Stimulated activated CD8-positive, alpha-beta memory T cell treated with anti-CD3 and anti-CD28 coated beads, Interleukin-7, amount 100 ng/mL, for 24 hours (primary cell): ENCODE data around the gene HGS.

Experiments used
- DNase-seq: peaks from one replicate; pipeline ENCODE4 v3.0.0-alpha.2; 2020; ENCODE audit warnings: low read depth

Gene HGS

GRCh38 chr17:81683584-81684441 lies at the start of gene HGS, which contains the start of gene ARL16:
TSS of gene HGS (plus strand) at chr17:81684011. CDS start at chr17:81684067, 56 bp downstream.
TSS of gene ARL16 (minus strand) at chr17:81683797. CDS start at chr17:81683753, 44 bp downstream.
- DNase-seq, result peak; percentile 93

GRCh38 chr17:81635431-81635830 lies 48.4 kb upstream of the HGS start:
- DNase-seq, result no peak

- no peak for DNase-seq
Measured at GRCh38 chr17:81635973-81636504, 47.8 kb upstream of the HGS start.

DNA sequence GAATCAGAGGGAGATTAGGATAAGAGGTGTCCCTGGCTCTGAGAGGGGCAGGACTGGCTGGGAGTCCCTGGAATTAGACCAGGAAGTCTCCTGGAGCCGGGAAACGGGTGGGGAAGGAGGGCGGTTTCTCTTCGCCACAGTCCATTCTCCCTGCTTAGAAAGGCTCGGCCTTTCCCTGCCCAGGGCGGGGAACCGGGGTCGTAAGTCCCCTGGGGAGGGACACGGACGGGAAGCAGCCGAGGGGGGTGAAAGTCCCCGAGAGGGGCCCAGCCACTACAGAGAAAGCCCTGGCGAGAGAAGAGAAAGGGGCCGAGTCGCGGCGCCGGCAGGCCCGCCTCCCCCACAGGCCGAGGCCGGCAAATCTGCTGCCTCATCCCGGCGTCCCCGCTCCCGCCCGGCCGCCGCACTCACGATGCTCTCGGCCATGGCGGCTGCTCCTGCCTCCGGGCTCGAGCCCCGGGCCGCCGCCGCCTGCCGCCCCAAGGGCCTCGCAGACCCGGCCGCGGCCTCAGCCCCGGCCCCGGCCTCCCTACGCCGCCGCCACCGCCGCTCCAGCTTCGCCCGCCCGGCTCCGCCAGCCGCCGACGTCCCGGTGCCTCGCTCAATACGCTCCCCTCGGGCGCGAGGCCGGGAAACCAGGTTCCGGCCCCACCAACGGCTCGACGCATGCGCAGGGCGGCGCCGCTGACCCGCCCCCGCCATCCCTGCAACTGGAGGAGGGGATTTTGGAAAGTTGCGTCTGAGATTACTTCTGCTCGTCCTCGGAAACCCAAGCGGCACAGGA lies 47.1 kb upstream of the HGS start, which contains the start of the genes NPLOC4 and TSPAN10:
TSS of gene NPLOC4 (minus strand) at position 608 of the 784 bp plus-strand sequence. CDS start at position 426, 182 bp downstream.
TSS of gene TSPAN10 (plus strand) at position 692 of the 784 bp plus-strand sequence. CDS start 5,217 bp downstream, outside the sequence.
- peak; percentile 74 for DNase-seq

GRCh38 chr17:81638683-81639082 lies 45.1 kb upstream of the HGS start:
- no peak for DNase-seq

DNA sequence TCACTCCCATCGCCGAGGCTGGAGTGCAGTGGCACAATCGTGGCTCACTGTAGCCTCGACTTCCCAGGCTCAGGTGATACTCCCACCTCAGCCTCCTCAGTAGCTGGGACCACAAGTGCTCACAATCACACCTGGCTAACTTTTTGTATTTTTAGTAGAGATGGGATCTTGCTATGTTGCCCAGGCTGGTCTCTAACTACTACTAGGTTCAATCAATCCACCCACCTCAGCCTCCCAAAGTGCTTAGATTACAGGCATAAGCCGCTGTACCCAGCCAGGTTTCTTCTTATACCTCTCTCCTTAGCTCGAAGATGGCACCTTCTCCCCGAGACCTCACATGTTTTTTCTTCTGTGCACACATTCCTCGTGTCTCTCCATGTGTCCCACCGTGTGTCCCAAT lies 43.8 kb upstream of the HGS start:
- no peak for DNase-seq

DNA sequence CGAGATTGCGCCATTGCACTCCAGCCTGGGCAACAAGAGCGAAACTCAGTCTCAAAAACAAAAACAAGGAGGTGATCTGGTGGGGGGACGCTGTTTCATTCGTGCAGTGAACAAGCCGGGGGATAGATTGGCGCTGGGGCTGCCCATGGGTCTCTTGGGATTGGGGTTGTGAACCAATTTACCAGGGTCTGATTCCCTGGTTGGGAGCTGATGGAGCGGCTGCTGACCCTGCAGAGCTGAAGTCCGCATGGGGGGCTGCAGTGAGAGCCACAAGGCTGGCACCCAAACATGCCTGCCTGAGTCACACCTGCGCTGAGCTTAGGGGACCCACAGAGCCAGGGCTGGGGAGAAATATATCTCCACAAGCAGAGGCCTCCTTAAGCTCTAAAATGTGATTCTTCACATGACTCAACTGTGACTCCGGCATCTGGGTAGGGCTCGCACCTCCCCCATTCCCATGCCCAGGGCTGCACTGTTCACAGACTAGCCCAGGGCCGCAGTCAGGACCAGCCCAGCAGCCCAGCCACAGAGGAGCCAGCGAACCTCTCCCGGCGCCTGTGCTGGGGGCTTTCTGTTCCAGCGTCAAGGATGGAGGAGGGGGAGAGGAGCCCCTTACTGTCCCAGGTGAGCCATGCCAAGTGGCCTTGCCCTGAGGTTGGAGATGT lies 41.9 kb upstream of the HGS start:
- no peak for DNase-seq

GRCh38 chr17:81644496-81644895 lies 39.3 kb upstream of the HGS start:
- no peak for DNase-seq

- no peak for DNase-seq
Measured at GRCh38 chr17:81644976-81645952, 38.5 kb upstream of the HGS start.

DNA sequence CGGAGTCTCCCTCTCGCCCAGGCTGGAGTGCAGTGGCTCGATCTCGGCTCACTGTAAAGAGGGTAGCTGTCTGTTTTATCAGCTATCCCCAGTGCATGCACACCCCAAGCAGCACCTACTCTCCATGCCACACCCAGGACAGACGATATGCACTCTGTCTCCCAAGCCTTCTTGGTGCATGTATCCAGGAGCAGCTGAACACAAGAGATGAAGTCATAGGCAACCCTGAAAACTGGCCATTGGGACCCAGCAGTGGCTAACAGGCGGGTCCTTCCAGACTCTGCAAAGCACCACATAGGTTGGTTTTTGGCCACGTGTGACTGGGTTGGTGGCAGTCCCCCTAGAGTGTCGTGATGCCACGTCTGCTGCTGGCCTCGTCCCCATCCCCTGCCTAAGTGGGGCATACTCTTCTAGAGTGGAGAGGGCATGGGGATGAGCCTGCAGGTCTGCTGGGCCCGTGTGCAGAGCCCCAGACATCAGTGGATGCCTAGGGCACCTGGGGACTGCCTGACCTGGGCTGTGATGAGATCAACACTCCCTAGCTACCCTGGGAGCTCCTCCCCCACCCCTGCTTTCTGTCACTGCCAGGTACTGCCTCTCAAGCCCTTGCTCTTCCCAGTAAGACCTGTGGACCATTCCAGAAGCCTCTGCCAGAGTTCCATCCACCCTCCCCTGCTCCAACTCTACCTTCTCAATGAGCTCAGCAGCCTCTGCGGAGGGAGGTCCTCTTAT lies 36.8 kb upstream of the HGS start:
- no peak for DNase-seq

DNA sequence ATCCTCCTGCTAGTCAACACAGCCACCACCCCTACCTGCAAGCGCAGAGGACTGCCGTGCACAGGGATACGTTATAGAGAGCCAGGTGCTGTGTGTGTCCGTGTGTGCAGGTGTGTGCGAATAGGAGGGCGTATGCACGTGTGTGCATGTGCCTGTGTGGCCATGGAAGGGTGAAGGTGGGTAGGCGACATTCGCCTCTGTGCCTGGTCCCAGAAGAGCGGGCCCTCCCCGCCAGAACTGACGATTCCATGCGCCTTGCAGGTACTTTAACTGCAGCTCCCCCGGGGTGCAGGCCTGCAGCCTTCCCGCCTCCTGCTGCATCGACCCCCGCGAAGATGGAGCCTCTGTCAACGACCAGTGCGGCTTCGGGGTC lies 36.2 kb upstream of the HGS start:
- no peak for DNase-seq

GRCh38 chr17:81648013-81648706 lies 35.7 kb upstream of the HGS start:
- no peak for DNase-seq

- DNase-seq, result no peak
Measured at GRCh38 chr17:81648707-81649085, 35.1 kb upstream of the HGS start.

GRCh38 chr17:81650951-81651350 lies 32.9 kb upstream of the HGS start:
- DNase-seq, result no peak

DNA sequence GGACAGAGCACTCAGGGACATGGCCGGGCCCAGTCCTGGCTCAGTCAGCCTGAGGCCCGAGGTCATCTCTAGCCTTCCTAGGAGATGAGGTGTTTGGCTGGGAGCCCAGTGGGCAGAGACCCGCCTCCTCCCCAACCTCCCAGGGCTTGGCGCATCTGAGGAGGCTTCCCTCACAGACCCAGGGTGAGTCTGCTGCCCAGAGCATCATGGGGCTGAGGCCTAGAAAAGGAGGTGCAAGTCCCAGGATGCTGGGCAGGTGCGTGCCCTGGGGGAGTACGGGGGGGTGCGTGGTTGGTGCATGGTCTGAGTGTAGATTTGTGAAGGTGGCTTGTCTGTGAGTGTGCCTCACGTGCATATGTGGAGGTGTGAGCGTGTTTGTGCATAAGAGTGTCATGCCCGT lies 32.1 kb upstream of the HGS start:
- no peak for DNase-seq

DNA sequence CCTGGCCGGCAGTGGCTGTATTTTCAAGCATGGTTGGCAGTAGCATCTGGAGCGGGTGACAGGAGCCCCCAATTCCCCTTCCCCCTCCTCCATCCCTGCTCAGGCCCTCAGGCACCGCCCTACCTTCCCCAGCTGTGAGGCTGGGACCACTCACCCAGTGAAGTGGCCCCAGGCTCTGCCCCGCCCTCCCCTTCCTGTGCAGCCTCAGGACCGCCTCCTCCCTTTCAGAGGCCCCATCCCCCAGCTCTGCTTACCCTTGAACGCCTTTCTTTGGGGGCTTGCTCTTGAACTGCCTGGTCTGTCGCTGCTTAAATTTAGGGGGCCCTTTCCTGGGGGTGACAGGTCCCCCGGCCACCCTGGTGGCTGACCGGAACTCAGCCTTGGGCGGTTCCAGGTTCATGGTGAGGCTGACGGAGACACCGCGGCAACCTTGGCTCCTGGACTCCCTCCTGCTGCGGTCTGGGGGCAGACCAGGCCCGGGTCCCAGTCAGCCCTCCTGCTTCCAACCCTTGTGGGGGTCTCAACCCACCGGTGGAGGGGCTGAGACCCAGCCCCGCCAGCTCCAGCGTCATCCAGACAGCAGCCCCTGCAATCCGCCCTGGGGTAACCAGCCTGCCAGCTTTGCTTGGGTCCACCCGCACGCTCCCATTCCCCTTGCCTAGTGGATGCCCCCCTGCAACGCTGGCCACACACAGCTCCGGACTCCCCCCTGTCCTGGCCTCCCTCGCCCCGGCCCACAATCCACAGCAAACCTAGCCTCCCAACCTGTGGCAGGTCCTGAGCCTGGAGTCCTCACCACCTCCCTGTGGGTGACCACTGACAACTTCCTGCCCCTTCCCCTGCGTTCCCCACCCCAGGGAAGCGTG lies 30.7 kb upstream of the HGS start:
- no peak for DNase-seq

DNA sequence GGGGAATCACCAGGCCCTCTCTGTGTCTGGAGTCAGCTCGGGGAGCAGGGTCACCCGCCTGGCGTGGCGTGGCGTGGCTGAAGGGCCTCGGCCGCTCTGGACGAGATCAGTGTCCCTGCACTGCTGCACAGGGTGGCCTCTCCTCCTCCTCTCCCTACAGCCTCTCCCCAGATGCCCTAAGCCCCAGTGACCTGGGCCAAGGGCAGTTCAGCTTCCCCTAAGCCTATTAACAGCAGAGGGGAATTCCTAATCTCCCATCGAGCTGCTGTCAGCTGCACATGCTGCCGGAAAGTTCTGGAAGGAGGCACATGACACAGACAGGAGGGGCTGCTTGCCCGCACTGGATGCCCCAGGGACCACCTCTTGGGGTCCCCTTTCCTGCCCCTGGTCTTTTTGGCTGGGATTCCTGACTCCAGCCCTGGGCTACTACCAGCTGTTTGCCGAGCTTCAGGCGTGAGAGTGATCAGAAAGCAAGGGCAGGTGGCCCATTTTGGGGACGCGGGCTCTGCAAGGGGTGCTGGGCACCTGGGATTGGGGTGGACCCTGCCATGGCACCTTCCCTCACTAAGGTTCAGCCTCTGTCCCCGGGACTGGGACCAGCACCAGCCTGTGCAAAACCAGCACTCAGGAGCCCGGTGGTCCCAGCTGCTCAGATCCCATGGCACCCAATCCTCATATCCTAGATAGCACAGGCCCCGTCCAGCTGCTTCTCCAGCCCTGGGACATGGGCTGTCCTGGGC lies 28.3 kb upstream of the HGS start:
- no peak for DNase-seq
